ENCODE data around the gene SULT1A3. TPM values are rescaled to one million over a fixed set of nuclear protein-coding genes. Genes with fewer than 3 reads are reported as not detected.
"Not testable (repeated sequence)": the region's sequence is repeated elsewhere in the genome, so short reads cannot be mapped to it uniquely, and the experiment has no call there.

SULT1A3 gene
- total RNA-seq, 2 experiments from 2014 or later: 3.8 to 31.7 TPM

- H3K79me2 ChIP-seq (ENCODE audit: insufficient read depth, low read depth, low read length); H4K20me1 ChIP-seq (ENCODE audit: insufficient read depth, low read length); H3K36me3 ChIP-seq (ENCODE audit: insufficient read depth, low read length); DNase-seq (ENCODE audit: low spot score); intact Hi-C loops (cut with micrococcal nuclease; ENCODE audit: unreplicated experiment); H3K4me3 ChIP-seq (ENCODE audit: low read depth, low read length, poor library complexity, severe bottlenecking); BruUV-seq (replicated peaks); H3K9me2 ChIP-seq (ENCODE audit: insufficient read depth, low read length); CTCF ChIA-PET (ENCODE audit: unreplicated experiment); H3K4me2 ChIP-seq (ENCODE audit: low read length); H3K27ac ChIP-seq (ENCODE audit: low read depth, low read length, poor library complexity, severe bottlenecking); H3K4me1 ChIP-seq (ENCODE audit: insufficient read depth, low read length, poor library complexity, severe bottlenecking); H3K9me3 ChIP-seq (ENCODE audit: low read length); POLR2A ChIA-PET; H2AFZ ChIP-seq (ENCODE audit: low read length): not testable (repeated sequence)
Measured at GRCh38 chr16:30197001-30197400, 2.1 kb upstream of the SULT1A3 start.

GRCh38 chr16:30199608-30200343 lies 721 bp downstream of the SULT1A3 start:
- H3K36me3 ChIP-seq (ENCODE audit: insufficient read depth, low read length); intact Hi-C loops (cut with micrococcal nuclease; ENCODE audit: unreplicated experiment); H3K4me1 ChIP-seq (ENCODE audit: insufficient read depth, low read length, poor library complexity, severe bottlenecking); H3K27ac ChIP-seq (ENCODE audit: low read depth, low read length, poor library complexity, severe bottlenecking); DNase-seq (ENCODE audit: low spot score); CTCF ChIA-PET (ENCODE audit: unreplicated experiment); POLR2A ChIA-PET; H3K4me3 ChIP-seq (ENCODE audit: low read depth, low read length, poor library complexity, severe bottlenecking); H4K20me1 ChIP-seq (ENCODE audit: insufficient read depth, low read length); H2AFZ ChIP-seq (ENCODE audit: low read length); H3K79me2 ChIP-seq (ENCODE audit: insufficient read depth, low read depth, low read length); H3K9me2 ChIP-seq (ENCODE audit: insufficient read depth, low read length); H3K4me2 ChIP-seq (ENCODE audit: low read length); H3K9me3 ChIP-seq (ENCODE audit: low read length); BruUV-seq (replicated peaks): not testable (repeated sequence)

DNA sequence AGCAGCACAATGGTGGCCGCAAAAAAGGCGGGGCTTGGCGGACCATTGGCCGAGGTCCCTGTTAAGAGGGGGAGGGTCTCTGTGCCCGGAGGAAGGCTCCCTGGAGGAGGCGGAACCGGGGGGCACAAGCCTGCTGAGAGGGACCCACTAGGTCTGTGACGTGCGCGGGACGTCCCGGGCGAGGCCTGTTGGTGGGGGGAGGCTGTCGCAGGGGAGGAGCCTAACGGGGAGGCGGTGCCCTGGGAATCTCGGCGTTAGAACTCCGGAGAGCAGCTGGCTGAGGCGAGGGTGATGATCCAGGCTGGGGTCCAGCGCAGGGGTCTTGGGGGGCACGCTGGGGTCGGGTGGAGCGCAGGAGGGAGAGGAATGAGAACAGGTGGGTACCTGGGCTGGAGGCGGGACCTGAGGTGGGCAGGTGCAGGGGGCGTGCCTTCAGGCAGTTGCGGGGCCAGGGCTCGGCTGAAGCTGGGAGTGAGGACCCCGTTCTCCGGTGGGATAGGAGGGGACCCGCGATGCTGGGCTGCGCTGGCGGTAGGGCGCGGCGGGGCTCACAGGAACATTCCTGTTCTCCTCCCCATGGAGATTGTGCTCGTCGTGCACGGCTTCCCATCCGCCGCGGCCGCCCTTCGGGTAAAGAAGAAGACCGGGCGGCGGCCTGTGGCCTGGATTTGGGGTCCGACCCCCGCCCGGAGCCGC lies 6.6 kb downstream of the SULT1A3 start:
- H4K20me1 ChIP-seq (ENCODE audit: insufficient read depth, low read length); H3K9me2 ChIP-seq (ENCODE audit: insufficient read depth, low read length); H3K36me3 ChIP-seq (ENCODE audit: insufficient read depth, low read length); H3K27ac ChIP-seq (ENCODE audit: low read depth, low read length, poor library complexity, severe bottlenecking); BruUV-seq (replicated peaks); H2AFZ ChIP-seq (ENCODE audit: low read length); DNase-seq (ENCODE audit: low spot score); intact Hi-C loops (cut with micrococcal nuclease; ENCODE audit: unreplicated experiment); H3K9me3 ChIP-seq (ENCODE audit: low read length); POLR2A ChIA-PET; CTCF ChIA-PET (ENCODE audit: unreplicated experiment); H3K79me2 ChIP-seq (ENCODE audit: insufficient read depth, low read depth, low read length); H3K4me1 ChIP-seq (ENCODE audit: insufficient read depth, low read length, poor library complexity, severe bottlenecking): not testable (repeated sequence)
- Histone ChIP-seq H3K4me3 (ENCODE audit: low read depth, low read length, poor library complexity, severe bottlenecking) (peak overlapping the region; percentile 36), H3K4me2 (ENCODE audit: low read length) (peak overlapping the region; percentile 47; the same call in 1 of the 2 replicates)

- BruUV-seq (replicated peaks): not testable (repeated sequence)
Measured at GRCh38 chr16:30206252-30206651, 7.2 kb downstream of the SULT1A3 start.

DNA sequence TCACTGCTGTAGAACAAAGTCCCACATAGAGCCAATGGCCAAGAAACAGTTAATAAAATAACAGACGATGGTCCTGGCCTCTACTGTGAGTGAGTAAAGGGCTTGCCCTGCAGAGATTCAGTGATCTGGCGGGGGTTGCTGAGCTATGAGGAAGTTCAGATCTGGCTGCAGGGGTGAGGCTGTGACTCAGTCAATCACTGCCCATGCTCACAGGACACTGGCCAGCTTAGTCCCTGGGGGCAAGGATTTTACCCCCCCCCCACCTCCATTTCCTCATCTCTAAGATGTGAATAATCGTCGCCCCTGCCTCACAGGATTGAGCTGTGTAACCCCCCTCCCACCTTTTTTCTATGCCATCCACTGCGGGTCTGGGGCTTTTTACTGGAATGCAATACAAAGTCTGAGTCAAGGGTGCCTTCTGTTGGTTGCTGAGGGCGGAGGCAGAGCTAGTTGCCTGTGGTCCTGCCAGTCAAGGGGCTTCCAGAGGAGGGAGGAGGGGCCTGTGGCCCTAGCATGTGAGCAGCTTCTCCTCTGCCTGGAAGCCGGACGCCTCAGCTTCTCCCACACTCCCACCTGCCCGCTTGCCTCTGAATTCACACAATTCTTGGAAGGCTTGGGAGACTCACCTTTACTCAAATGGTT lies 8.1 kb downstream of the SULT1A3 start:
- H3K79me2 ChIP-seq (ENCODE audit: insufficient read depth, low read depth, low read length); POLR2A ChIA-PET; CTCF ChIA-PET (ENCODE audit: unreplicated experiment); intact Hi-C loops (cut with micrococcal nuclease; ENCODE audit: unreplicated experiment); H3K36me3 ChIP-seq (ENCODE audit: insufficient read depth, low read length); DNase-seq (ENCODE audit: low spot score); H4K20me1 ChIP-seq (ENCODE audit: insufficient read depth, low read length); H3K9me2 ChIP-seq (ENCODE audit: insufficient read depth, low read length); H3K4me2 ChIP-seq (ENCODE audit: low read length); H3K4me1 ChIP-seq (ENCODE audit: insufficient read depth, low read length, poor library complexity, severe bottlenecking); H3K9me3 ChIP-seq (ENCODE audit: low read length); H3K27ac ChIP-seq (ENCODE audit: low read depth, low read length, poor library complexity, severe bottlenecking); H3K4me3 ChIP-seq (ENCODE audit: low read depth, low read length, poor library complexity, severe bottlenecking); H2AFZ ChIP-seq (ENCODE audit: low read length): not testable (repeated sequence)
- BruUV-seq (replicated peaks): TSS peak; percentile 69

More at GRCh38 chr16:30206252-30206651, 7.2 kb downstream of the SULT1A3 start:
- H3K79me2 ChIP-seq (ENCODE audit: insufficient read depth, low read depth, low read length); DNase-seq (ENCODE audit: low spot score); intact Hi-C loops (cut with micrococcal nuclease; ENCODE audit: unreplicated experiment); POLR2A ChIA-PET; H2AFZ ChIP-seq (ENCODE audit: low read length); H3K9me3 ChIP-seq (ENCODE audit: low read length); H3K9me2 ChIP-seq (ENCODE audit: insufficient read depth, low read length); H3K4me1 ChIP-seq (ENCODE audit: insufficient read depth, low read length, poor library complexity, severe bottlenecking); H4K20me1 ChIP-seq (ENCODE audit: insufficient read depth, low read length); CTCF ChIA-PET (ENCODE audit: unreplicated experiment); H3K36me3 ChIP-seq (ENCODE audit: insufficient read depth, low read length); H3K27ac ChIP-seq (ENCODE audit: low read depth, low read length, poor library complexity, severe bottlenecking): not testable (repeated sequence)
- Histone ChIP-seq H3K4me3 (ENCODE audit: low read depth, low read length, poor library complexity, severe bottlenecking) (peak overlapping the region; percentile 36), H3K4me2 (ENCODE audit: low read length) (peak overlapping the region; percentile 47; the same call in 1 of the 2 replicates)

- intact Hi-C loops (cut with micrococcal nuclease; ENCODE audit: unreplicated experiment); BruUV-seq (replicated peaks); CTCF ChIA-PET (ENCODE audit: unreplicated experiment); H3K9me3 ChIP-seq (ENCODE audit: low read length); H3K79me2 ChIP-seq (ENCODE audit: insufficient read depth, low read depth, low read length); H4K20me1 ChIP-seq (ENCODE audit: insufficient read depth, low read length); H2AFZ ChIP-seq (ENCODE audit: low read length); H3K4me2 ChIP-seq (ENCODE audit: low read length); H3K9me2 ChIP-seq (ENCODE audit: insufficient read depth, low read length); H3K4me3 ChIP-seq (ENCODE audit: low read depth, low read length, poor library complexity, severe bottlenecking); H3K36me3 ChIP-seq (ENCODE audit: insufficient read depth, low read length); DNase-seq (ENCODE audit: low spot score); H3K4me1 ChIP-seq (ENCODE audit: insufficient read depth, low read length, poor library complexity, severe bottlenecking); H3K27ac ChIP-seq (ENCODE audit: low read depth, low read length, poor library complexity, severe bottlenecking); POLR2A ChIA-PET: not testable (repeated sequence)
Measured at GRCh38 chr16:30209032-30209431, 10.0 kb downstream of the SULT1A3 start.
